Stimulated activated CD4-positive, alpha-beta T cell treated with anti-CD3 and anti-CD28 coated beads, Interleukin-12 subunit alpha, Interleukin-12 subunit beta, amount 100 ng/mL, for 4 hours (primary cell): ENCODE data around the gene CTAG2.
"Not testable (repeated sequence)": the region's sequence is repeated elsewhere in the genome, so short reads cannot be mapped to it uniquely, and the experiment has no call there.

ENCODE experiments used
- DNase-seq: peaks from one replicate; pipeline ENCODE4 v3.0.0-alpha.2; 2020

The CTAG2 gene

DNA sequence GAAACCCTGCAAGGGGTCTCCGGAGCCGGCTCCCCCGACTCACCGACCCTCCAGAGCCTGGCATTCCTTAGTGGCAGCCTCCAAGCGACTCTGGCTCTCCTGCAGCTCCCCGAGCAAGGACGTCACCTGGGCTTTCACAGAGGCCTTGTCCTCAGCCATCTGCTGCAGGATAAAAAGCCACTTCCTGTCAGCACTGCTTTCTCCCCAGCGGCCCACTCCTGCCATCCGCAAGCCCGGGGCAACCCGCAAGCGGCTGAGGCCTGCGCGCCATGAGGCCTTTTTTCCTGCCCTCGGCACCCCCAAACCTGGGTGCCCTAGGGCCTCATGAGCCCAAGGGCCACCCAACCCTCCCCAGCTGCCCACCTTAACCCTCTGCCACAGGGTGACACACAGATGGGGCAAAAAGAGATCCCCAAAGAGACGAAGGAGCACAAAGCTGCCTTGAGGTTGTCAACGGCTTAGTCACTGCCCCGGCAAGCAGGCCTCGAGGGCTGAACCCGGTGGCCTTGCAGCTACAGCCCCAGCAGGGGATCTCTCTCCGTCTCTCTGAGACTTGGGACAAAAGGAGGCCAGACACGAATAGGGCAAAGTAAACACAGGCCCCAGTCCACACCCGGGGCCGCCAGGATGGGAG lies 7.5 kb downstream of the CTAG2 start:
- not testable (repeated sequence) for DNase-seq

DNA sequence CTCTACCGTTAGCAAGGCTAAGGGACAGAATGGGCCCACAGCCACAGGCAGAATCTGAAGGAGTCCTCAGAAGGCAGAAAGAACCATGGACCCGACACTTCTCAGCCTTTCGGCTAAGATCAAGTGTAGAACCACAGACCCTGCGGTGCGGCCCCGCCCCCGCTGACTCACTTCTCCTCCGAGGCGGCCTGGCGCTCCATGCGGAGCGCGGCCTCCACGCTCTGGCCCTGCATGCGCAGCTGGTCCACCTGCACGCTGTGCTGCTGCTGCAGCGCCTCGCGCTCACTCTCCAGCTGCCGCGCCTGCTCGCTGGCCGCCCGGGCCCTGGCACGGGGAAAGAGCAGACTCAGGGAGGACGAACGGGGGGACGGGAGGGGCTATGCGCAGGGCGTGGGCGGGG lies 9.7 kb downstream of the CTAG2 start:
- not testable (repeated sequence) for DNase-seq

DNA sequence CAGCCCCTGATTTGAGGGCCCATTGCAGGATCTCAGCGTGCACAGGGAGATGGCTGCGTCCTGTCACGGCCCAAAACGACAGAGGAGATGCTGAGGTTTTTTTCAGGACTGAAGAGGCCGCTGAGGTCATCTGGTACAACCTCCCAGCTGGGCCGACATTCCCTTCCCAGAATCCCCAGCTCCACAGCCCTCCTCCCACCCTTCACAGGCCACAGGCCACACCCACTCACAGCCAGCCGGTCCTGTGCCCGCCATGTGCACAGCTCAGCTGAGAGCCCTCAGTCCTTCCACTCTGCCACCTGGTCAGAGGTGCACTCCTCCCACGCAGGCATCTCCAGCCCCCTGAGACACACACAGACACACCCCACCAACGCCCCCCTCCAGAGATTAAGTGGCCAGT lies 11.6 kb downstream of the CTAG2 start:
- not testable (repeated sequence) for DNase-seq

DNA sequence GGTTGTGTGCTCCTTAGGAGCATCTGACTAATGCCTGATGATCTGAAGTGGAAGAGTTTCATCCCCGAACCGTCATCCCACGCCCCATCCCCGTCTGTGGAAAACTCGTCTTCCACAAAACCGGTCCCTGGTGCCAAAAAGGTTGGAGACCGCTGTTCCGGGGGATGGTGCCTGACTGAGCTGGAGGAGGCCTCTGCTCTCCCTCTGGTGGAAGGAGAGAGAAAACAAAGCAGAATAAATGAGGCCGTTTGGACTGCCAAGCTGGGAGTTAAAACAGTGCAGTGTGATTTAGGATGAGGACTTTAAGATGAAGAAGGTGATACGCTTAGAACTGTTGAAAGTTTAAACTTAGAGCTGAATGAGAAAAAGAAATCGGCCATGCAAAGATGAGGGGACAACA lies 19.7 kb downstream of the CTAG2 start:
- DNase-seq = not testable (repeated sequence)

DNA sequence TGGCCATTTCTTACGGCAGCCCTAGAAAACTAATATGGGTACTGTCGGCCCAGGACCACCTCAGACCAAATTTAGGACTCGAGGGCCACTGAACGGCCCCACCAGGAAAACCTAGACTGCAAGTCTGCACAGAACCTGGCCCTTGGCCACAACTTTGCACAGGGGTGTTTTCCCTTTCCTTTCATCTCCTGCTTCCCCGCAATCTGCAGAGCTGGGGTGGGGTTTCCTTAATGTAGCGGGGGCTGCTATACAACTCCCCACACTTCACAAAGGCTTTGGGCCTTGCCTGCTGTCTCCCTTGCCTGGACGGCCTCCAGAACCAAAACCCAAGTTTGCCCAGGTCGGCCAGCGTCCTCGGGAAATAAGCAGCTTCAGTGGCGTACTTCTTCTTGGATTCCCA lies 22.4 kb downstream of the CTAG2 start:
- DNase-seq = not testable (repeated sequence)

DNA sequence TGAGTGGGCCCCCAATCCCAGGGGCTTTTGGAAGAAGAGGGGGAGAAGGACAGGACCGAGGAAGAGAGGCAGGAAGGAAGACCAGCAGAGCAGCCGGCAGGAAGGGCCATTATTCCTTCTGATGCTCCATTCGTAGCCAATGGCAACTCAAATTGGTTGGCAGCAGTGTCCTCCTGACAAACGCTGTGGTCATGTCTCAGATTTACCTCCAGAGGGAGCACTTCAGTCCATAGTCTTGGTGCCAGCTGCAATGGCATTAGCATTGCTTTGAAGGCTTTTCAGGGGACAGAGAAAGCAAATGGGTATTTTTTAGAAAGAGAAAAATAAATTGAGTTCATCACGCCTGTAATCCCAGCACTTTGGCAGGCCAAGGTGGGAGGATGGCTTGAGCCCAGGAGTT lies 24.4 kb downstream of the CTAG2 start:
- not testable (repeated sequence) for DNase-seq

DNA sequence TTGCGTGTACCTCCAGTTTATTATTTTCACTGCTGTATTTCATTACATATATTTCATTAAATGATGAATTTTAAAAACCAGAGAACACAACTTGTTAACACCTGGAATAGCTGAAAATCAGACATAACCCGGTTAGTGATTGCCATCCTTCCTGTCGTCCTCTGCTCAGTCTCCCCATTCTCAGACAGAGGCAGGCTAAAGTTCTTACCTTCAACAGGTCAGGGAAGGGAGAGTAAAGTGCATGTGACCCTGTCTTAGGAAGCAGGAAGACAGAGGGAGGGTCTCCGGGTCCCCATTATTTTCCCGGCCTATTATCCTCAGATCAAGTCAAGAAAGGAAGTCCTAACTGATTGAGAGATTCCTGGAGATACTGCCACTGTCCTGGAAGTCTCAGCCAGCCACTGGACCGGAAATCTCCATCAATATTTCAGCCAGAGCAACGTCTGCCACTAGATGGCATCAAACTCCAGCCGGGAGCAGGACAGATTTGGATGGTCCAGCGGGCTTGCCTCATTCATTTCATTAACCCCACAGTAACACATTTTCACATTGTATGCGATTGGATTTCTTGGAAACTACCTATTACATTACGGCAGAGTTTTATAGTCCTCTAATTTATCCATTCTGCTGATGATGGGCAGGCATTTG lies 32.5 kb downstream of the CTAG2 start:
- DNase-seq = not testable (repeated sequence)

DNA sequence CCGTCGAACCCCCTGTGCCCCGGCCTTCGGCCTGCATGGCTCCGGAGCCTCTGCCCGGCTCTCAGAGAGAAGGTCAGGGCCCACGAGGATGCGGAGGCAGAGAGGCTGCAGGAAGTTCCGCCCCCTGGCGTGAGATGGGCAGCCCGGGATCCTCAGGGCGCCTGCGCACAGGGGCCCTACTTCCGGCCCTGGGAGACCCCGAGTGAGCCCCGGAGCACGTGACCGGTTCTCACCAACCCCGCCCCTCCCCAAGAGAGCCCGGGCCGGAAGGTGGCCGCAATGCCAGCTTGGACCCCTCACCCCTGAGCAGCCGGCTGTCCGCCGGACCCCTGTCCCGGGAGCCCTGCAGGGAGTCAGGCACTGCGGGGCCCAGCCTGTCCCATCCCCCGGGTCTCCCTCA lies 34.2 kb downstream of the CTAG2 start, which contains the start of gene CTAG1B:
CTAG1B (minus strand) TSS at position 101 of the 400 bp plus-strand sequence; CDS start at position 37, 64 bp downstream.
- DNase-seq = not testable (repeated sequence)

DNA sequence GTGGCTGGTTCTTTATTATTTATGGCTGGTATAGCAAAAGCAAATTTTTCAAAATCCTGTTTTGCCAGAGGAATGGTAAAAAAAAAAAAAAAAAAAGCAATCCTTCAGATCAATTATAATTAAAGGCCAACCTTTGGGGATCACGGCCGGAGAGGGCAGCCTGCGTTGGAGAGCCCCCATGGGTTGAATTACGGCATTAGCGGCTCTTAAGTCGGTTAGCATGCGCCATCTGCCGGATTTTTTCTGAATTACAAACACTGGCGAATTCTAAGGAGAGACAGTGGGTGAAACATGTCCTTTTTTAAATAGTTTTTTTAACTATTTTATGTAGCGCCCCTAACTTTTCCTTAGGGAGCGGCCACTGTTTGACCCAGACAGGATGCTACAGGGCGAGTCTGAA lies 39.8 kb downstream of the CTAG2 start:
- not testable (repeated sequence) for DNase-seq

DNA sequence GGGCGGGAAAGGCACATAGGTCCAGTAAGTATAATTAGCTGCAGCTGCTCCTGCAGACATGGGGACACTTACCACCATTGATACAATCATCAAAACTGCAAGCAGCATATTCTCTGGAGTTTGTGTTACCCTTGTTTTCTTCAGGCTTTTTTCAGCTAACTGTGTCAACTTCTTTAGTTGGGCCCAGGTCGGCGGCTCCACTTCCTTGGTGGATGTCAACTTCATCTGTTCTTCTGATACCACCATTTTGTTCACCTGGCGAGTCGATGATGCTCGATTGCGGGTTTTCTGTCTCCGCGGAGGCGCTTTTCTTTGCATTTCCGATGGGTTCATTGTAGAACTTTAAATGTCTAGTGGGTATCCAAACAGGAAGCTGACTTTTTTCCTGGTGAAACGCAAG lies 42.2 kb downstream of the CTAG2 start:
- DNase-seq = not testable (repeated sequence)

DNA sequence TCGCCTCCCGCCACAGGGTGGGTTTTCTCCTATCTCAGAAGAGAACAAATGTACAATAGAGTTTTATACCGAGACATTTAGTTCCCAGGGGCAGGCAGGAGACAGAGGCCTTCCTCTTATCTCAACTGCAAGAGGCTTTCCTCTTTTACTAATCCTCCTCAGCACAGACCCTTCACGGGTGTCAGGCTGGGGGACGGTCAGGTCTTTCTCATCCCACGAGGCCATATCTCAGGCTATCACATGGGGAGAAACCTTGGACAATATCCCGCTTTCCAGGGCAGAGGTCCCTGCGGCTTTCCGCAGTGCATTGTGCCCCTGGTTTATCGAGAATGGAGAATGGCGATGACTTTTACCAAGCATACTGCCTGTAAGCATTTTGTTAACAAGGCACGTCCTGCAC lies 44.6 kb downstream of the CTAG2 start:
- DNase-seq = not testable (repeated sequence)

DNA sequence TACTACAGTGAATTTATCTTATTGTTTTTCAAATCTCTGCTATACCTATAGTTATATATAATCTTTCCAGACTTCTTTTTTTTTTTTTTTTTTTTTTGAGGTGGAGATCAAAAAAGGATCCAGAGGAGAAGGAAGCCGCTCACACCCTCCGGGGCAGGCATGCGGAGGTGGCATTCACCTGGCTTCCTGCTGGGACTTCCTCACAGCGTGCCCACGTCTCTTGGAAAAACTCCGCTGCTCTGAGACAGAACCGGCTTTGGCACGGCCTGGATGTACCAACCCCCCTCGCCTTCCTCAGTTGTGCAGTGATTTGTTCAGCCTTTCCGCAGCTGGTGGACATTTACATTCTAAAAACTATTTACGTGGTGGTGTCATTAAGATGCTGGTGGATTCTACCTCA lies 45.4 kb downstream of the CTAG2 start:
- not testable (repeated sequence) for DNase-seq

DNA sequence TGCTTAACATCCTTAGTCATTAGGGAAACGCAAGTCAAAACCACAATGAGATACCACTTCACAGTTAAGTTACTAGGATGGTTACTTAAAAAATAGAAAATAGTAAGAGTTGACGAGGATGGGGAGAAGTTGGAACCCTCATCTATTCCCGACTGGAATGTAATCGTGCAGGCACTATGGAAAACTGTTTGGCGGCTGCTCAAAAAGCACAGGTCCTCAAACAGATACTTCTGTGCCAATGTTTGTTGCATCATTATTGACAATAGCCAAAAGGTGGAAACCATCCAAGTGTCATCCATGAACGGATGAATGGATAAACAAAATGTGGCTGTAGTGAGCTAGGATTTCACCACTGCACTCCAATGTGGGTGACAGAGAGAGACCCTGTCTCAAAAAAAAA lies 46.0 kb downstream of the CTAG2 start:
- DNase-seq = no peak

DNA sequence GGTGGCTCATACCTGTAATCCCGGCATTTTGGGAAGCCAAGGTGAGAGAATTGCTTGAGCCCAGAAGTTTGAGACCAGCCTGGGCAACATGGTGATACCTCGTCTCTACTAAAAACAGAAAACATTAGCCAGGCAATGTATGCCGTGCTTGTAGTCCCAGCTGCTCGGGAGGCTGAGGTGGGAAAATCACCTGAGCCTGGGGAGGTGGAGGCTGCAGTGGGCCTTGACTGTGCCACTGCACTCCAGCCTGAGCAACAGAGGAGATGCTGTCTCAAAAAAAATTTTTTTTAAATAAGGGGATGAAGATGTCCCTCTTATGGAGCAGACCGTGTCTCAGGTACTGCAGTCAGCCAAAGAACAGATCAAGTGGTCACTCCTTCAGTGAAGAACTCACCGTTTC lies 47.8 kb downstream of the CTAG2 start:
- no peak for DNase-seq

DNA sequence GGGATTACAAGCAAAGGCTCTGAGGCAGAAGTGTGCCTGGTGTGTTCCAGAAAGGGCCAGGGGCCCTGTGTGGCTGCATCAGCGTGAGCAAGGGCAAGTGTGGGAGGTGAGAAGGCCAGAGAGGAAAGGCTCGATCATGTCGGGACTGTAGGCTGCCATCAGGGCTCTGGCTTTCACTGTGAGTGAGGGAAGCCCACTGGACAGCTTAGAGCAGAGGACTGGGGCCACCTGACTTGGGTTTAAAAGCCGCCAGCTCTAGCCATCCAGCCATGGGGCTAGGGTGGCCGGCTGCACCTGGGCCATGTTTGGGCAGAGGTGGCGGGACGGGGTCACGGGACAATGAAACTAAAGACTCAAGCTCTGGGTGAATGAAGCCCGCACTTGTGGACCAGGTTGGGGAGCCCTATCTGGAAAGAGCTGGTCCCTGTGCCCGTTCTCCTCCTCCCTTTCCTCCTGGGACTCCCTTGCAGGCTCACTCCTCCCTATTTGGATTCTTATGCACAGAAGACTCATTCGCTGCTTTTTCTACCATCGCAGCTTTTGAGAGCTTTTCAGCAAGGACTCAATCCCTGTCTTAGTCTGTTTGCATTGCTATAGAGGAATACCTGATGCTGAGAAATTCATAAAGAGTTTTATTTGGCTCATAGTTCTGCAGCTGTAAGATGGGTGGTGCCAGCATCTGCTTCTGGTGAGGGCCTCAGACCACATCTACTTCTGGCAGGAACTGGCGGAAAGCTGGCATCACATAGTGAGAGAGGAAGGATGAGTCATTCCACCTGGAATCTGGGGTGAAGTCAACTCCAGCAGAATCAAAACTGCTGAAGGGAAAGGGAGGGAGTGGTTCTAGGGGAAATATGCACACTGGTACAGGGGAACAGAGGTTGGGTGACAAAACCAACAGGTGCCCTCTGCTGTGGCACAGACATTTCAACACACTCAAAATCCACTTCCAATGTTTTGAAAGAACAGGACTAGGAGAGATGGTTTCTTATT lies 49.6 kb downstream of the CTAG2 start:
- DNase-seq = no peak

DNA sequence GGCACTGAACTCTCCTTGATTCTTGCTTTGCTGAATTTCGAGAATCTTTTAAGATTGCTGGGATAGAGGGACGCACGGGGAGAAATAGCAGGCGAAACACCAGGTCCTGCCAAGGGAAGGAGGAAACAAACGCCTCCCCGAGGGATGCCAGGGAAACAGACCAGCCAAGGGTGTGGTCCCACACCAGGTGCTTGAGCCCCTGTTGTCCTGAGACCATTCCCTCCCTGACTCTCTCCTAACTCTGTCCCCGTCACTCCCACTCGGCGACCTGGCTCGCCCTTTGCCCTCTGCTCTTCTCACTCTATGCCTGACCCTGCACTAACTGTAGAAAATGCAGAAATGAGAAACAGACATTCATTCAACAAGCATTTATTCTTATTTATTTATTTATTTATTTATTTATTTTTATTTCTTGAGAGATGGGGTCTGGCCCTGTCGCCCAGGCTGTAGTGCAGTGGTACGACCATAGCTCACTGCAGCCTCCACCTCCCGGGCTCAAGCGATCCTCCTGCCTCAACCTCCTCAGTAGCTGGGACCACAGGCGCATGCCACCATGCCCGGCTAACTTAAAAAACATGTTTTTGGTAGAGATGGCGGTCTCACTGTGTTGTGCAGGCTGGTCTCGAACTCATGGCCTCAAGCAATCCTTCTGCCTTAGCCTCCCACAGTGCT lies 50.5 kb downstream of the CTAG2 start:
- DNase-seq = no peak

DNA sequence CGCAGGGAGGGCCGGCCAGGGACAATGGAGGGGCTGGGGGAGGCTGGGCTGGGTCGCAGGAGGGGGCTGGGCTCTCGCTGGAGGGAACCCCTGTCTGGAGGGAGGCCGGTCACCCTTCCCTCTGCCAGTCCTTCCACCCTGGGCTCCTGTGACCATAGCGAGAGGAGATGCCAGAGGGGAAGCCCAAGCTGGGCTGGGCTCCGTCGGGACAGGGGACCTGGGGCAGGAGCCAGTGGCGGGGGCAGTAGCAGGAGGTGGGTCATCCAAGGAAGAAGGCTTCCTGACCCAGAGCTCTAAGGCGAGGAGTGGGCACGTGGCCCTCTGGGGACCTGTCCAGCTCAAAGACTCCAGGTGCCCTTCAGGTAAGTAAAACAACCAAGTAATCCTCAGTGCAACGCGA lies 51.2 kb downstream of the CTAG2 start:
- DNase-seq = no peak
